SH-SY5Y (cell line): ENCODE data around the gene LPAR3.

Source experiments
- GATA2 ChIP-seq: IDR thresholded peaks from 2 replicates; pipeline ENCODE4 v1.6.1; 2011; ENCODE audit warnings: mild to moderate bottlenecking, low read depth, low read length
- GATA3 ChIP-seq: IDR thresholded peaks from 2 replicates; pipeline ENCODE4 v1.6.1; 2011; ENCODE audit warnings: low read depth, mild to moderate bottlenecking, low read length, moderate library complexity

DNA sequence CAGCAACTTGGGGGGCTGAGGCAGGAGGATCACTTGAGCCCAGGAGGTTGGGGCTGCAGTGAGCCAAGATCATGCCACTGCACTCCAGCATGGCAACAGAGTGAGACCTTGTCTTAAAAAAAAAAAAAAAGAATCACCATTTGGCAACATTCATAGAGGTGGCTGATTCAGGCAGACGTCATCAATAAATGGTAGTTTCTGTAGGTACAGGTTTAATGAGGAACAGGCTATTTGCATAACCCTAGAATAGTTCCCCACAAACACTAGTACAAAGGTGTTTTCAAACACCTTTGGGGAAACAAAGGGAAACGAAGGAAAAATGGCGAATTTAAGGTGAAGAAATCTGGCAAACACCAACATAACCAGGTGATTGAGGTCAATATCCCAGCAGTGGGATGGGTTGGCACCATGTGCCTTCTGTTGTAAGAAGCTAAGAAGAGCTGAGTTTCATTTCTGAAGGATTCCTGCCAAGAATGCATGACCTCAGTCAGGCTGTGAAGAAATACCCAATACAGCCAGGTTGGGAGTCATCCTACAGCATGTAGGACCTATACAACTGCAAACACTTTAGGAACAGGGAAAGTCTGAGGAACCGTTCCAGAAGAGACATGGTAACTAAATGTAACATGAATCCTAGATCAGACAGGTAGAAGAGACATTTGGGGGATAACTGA lies 5.6 kb downstream of the LPAR3 start:
- TF ChIP-seq GATA2 = no peak
- TF ChIP-seq GATA3 = no peak
